K562 (cell line): ENCODE results near the gene ANKRD6. TPM values are rescaled to one million over a fixed set of nuclear protein-coding genes. Genes with fewer than 3 reads are reported as not detected.

Experiments
- ATAC-seq: fragments of 200-7000 bp; cut with Tn5 transposase; 3 replicates; pipeline ENCODE4 v1.9.1; 2020; ENCODE audit warnings: moderate library complexity
- BruUV-seq: library from RNA; stranded (reverse); fragments of 400-500 nt; replicated peaks from 2 replicates; lab custom pipeline; 2021; lab: Mats Ljungman, UMichigan
- CTCF ChIA-PET: fragments of 300-600 bp; formaldehyde crosslinking; extraction: SDS; loops from one replicate; lab custom pipeline; 2021; ENCODE audit warnings: low intra/inter-chr PET ratio; lab: Yijun Ruan, JAX
- POLR2A ChIA-PET: fragments of 300-600, 350-650 bp; sonication (Branson Sonifier 250); formaldehyde crosslinking; extraction: SDS; loops from one replicate; lab custom pipeline; 2021; ENCODE audit warnings: antibody characterized with exemption, inconsistent platforms; lab: Yijun Ruan, JAX
- DNase-seq, 4 experiments: peaks; one replicate each; pipeline versions ENCODE4 v3.0.0 to v3.0.0-alpha.2; 2011 to 2018; ENCODE audit warnings: low spot score in 3 of 4, mixed read lengths in 3 of 4; ENCODE audit errors: extremely low read depth in 1 of 4
- FAIRE-seq: peaks from 2 replicates; lab custom pipeline; 2011; peaks lifted over from hg19 to GRCh38; lab: Jason Lieb, UNC
- H2AFZ ChIP-seq: 2 replicates; pipeline ENCODE4 v1.6.0; 2011; ENCODE audit warnings: low read depth, low read length, control low read depth, inconsistent platforms
- H3K27ac ChIP-seq: fragments of 200-600 bp; 3 replicates; pipeline ENCODE4 v1.8.0; 2011; ENCODE audit warnings: low read depth, mild to moderate bottlenecking, control low read depth, inconsistent platforms, low read length, moderate library complexity, mixed read lengths; ENCODE audit errors: extremely low read depth
- H3K27me3 ChIP-seq, 2 experiments: fragments of 300-600 bp in 1 of 2; 2 replicates in 1 of 2; 3 replicates in 1 of 2; pipeline versions ENCODE4 v1.6.0 to v1.8.0; 2011; ENCODE audit warnings: inconsistent platforms in 2 of 2, low read length in 2 of 2, mild to moderate bottlenecking in 1 of 2, mixed read lengths in 1 of 2, moderate library complexity in 1 of 2; ENCODE audit not compliant: control insufficient read depth in 2 of 2, insufficient read depth in 2 of 2
- H3K36me3 ChIP-seq: fragments of 300-600 bp; 3 replicates; pipeline ENCODE4 v1.8.0; 2011; ENCODE audit warnings: mild to moderate bottlenecking, low read length, inconsistent platforms; ENCODE audit not compliant: control insufficient read depth, insufficient read depth
- H3K4me1 ChIP-seq, 2 experiments: fragments of 200-600 bp in 1 of 2; replicated peaks in 1 of 2; 2 replicates in 1 of 2; 3 replicates in 1 of 2; pipeline versions ENCODE4 v1.5.1 to v1.8.0; 2011; ENCODE audit warnings: inconsistent platforms in 2 of 2, low read length in 2 of 2, mild to moderate bottlenecking in 1 of 2, mixed read lengths in 1 of 2, moderate library complexity in 1 of 2; ENCODE audit not compliant: control insufficient read depth in 2 of 2, insufficient read depth in 2 of 2
- H3K4me2 ChIP-seq: 2 replicates; pipeline ENCODE4 v1.6.1; 2011; ENCODE audit warnings: low read length, control low read depth, inconsistent platforms, mixed read lengths; ENCODE audit not compliant: insufficient read depth
- H3K4me3 ChIP-seq: fragments of 200-600 bp; sonication (generic), shearing (Covaris generic); 2 replicates; pipeline ENCODE4 v1.5.1; 2016; ENCODE audit warnings: control low read depth, inconsistent platforms
- H3K79me2 ChIP-seq: fragments of 200-600 bp; 3 replicates; pipeline ENCODE4 v1.8.0; 2011; ENCODE audit warnings: low read length, inconsistent platforms; ENCODE audit not compliant: control insufficient read depth, insufficient read depth
- H3K9ac ChIP-seq, 2 experiments: 2 replicates each; pipeline versions ENCODE4 v1.6.0 to v1.6.1; 2011; ENCODE audit warnings: low read depth in 2 of 2, low read length in 2 of 2, control low read depth in 1 of 2, inconsistent platforms in 1 of 2, mild to moderate bottlenecking in 1 of 2, mixed read lengths in 1 of 2; ENCODE audit not compliant: insufficient read depth in 1 of 2
- H3K9me1 ChIP-seq: one replicate; pipeline ENCODE4 v1.6.0; 2011; ENCODE audit warnings: inconsistent platforms, mild to moderate bottlenecking, low read length, moderate library complexity; ENCODE audit not compliant: control insufficient read depth, insufficient read depth
- H3K9me3 ChIP-seq: replicated peaks from 2 replicates; pipeline ENCODE4 v1.5.1; 2011; ENCODE audit warnings: low read depth, low read length, inconsistent platforms; ENCODE audit not compliant: control insufficient read depth, insufficient read depth
- H4K20me1 ChIP-seq: replicated peaks from 2 replicates; pipeline ENCODE4 v1.6.1; 2011; ENCODE audit warnings: low read length, inconsistent platforms, mixed read lengths; ENCODE audit not compliant: control insufficient read depth, insufficient read depth
- CBX8 ChIP-seq: fragments of 200-600 bp; sonication (generic); IDR thresholded peaks from 2 replicates; pipeline ENCODE4 v1.6.1; 2012; ENCODE audit warnings: borderline replicate concordance, mixed run types, low read depth, mild to moderate bottlenecking, moderate library complexity, mixed read lengths, low read length, control low read depth, inconsistent platforms; ENCODE audit not compliant: poor library complexity, severe bottlenecking; ENCODE audit errors: extremely low read depth
- FOXJ2 ChIP-seq: fragments of 200-800 bp; sonication (Bioruptor generic); IDR thresholded peaks from 2 replicates; pipeline ENCODE4 v1.6.1; 2016; ENCODE audit warnings: missing genetic modification characterization, missing compliant biosample characterization
- MITF ChIP-seq: IDR thresholded peaks from 2 replicates; pipeline ENCODE4 v1.6.1; 2014; ENCODE audit warnings: antibody characterized with exemption
- NFRKB ChIP-seq: fragments of 450-650 bp; IDR thresholded peaks from 2 replicates; pipeline ENCODE4 v1.6.1; 2016; ENCODE audit warnings: low read depth
- NFXL1 ChIP-seq: fragments of 450-650 bp; formaldehyde crosslinking; IDR thresholded peaks from 2 replicates; pipeline ENCODE4 v1.4.0; 2021; ENCODE audit warnings: mild to moderate bottlenecking
- SNAPC5 ChIP-seq: fragments of 250-450 bp; sonication (Bioruptor Pico); IDR thresholded peaks from 2 replicates; pipeline ENCODE4 v1.8.0; 2021; ENCODE audit warnings: moderate library complexity, mild to moderate bottlenecking, inconsistent platforms
- ZKSCAN1 ChIP-seq: fragments of 150-350 bp; IDR thresholded peaks from 2 replicates; pipeline ENCODE4 v1.6.1; 2016; ENCODE audit warnings: low read depth, low read length
- ZNF639 ChIP-seq, 2 experiments: fragments of 200-800 bp in 1 of 2; sonication (Bioruptor generic) in 1 of 2; sonication (generic) in 1 of 2; formaldehyde crosslinking in 1 of 2; IDR thresholded peaks in 1 of 2; conservative IDR thresholded peaks in 1 of 2; 2 replicates each; pipeline versions ENCODE4 v1.5.0 to v1.6.1; 2016 to 2020; ENCODE audit warnings: missing compliant biosample characterization in 1 of 2, missing genetic modification characterization in 1 of 2, missing genetic modification reagents in 1 of 2
- WGBS: fragments of 100-300 bp; shearing (Covaris generic); methylation state at CpG from one replicate; pipeline ENCODE4 v1.1.6; 2016; ENCODE audit warnings: low coverage, mixed read lengths; ENCODE audit not compliant: insufficient coverage; ENCODE audit errors: missing lambda C conversion rate; 5-methylcytosine and 5-hydroxymethylcytosine counted together
- in situ Hi-C: fragments of 300-500 bp; cut with MboI; formaldehyde crosslinking; loops from 4 replicates; pipeline ENCODE4 v1.15.0; 2018; ENCODE audit warnings: inconsistent platforms, mixed read lengths
- intact Hi-C: fragments of 100-400 bp; cut with micrococcal nuclease; formaldehyde crosslinking; loops from 2 replicates; pipeline ENCODE4 v1.14.2; 2022
- polyA plus RNA-seq, 8 experiments: library from polyadenylated mRNA; depleted of rRNA in 4 of 8; stranded (reverse) in 5 of 8; unstranded in 3 of 8; fragments of >200 nt; fragmentation: Nextera tagmentation in 2 of 8; fragmentation: Illumina TruSeq in 1 of 8; extraction: Ambion mirVana in 2 of 8; extraction: Trizol in 1 of 8; gene quantifications; 2 replicates each; pipeline versions ENCODE4 v1.2.1 to v1.2.3, GENCODE V29; 2011 to 2014; ENCODE audit warnings: inconsistent platforms in 1 of 8, missing spikeins in 1 of 8
- total RNA-seq, 7 experiments: library from RNA; depleted of rRNA in 6 of 7; stranded (reverse); fragments of >200 nt in 6 of 7; fragmentation: Illumina TruSeq in 2 of 7; extraction: Trizol in 2 of 7; gene quantifications; 2 replicates each; pipeline versions ENCODE4 v1.2.1 to v1.2.3, GENCODE V29; 2011 to 2021; ENCODE audit warnings: low replicate concordance in 1 of 7

ANKRD6 gene
- total and polyA plus RNA-seq, 9 of the 15 experiments (the other 6 are each of a cell fraction or from before 2014, with no cell fraction given): 0.04 to 0.22 (median 0.08) TPM; not detected in 4

GRCh38 chr6:89464295-89464694, 31.3 kb downstream of the ANKRD6 start:
- Histone ChIP-seq H3K4me1 (no peaks in the 10 kb centered on the region), H2AFZ (no peak overlapping the region), H3K9ac (no peak overlapping the region), H3K36me3 (no peaks in the 10 kb centered on the region), H3K9me1 (no peaks in the 10 kb centered on the region), H3K4me2 (no peak overlapping the region), H3K27ac (no peak overlapping the region), H3K79me2 (no peaks in the 10 kb centered on the region), H3K9me3 (no peaks in the 10 kb centered on the region), H3K4me3 (no peak overlapping the region), H4K20me1 (no peaks in the 10 kb centered on the region), H3K27me3 (peaks cover 2 to 4% of the 10 kb centered on the region in 2 experiments; a peak in 4 of 5 replicates)
- no TSS peak for BruUV-seq
- POLR2A ChIA-PET: no interaction called here
- intact Hi-C loops (no loop called here), in situ Hi-C loops (no loop called here)
- CTCF ChIA-PET: no interaction called here
- ATAC-seq: no peak
- FAIRE-seq: no peak
- no peak for DNase-seq
- 0% methylated on average over 2 of the region's 2 CpGs for WGBS
- TF ChIP-seq NFXL1 (CRISPR knock-in tag) (no peak), CBX8 (no peak), FOXJ2 (tag) (no peak), NFRKB (no peak), MITF (no peak), ZNF639 (CRISPR knock-in tag; conservative IDR thresholded peaks at IDR 0.05 in 1 of 2, IDR thresholded peaks at IDR 0.05 in 1 of 2) (no peak), SNAPC5 (CRISPR knock-in tag) (no peak), ZKSCAN1 (no peak)
